Activated T-helper 9 cell treated with anti-CD3 and anti-CD28 coated beads, Interleukin-2, amount 50 U/mL, for 16 hours (primary cell): Measurements from ENCODE around the gene PHACTR2.
"Not testable (repeated sequence)": the region's sequence is repeated elsewhere in the genome, so short reads cannot be mapped to it uniquely, and the experiment has no call there.

ENCODE experiments used
- DNase-seq: peaks from one replicate; pipeline ENCODE4 v3.0.0-alpha.2; 2020; ENCODE audit warnings: low read depth

Gene PHACTR2

GRCh38 chr6:143863771-143864170, 186.0 kb downstream of the PHACTR2 start:
- no peak for DNase-seq

GRCh38 chr6:143864234-143864633, 186.5 kb downstream of the PHACTR2 start, which contains the start of gene ZC2HC1B:
TSS of gene ZC2HC1B (plus strand) at chr6:143864474. CDS start at chr6:143864540, 66 bp downstream.
- DNase-seq: no peak

GRCh38 chr6:143867236-143867635, 189.5 kb downstream of the PHACTR2 start:
- DNase-seq: no peak

- DNase-seq: not testable (repeated sequence)
These were observed 191.0 kb downstream of the PHACTR2 start for GRCh38 chr6:143868808-143869207.

- not testable (repeated sequence) for DNase-seq
These were observed 193.5 kb downstream of the PHACTR2 start for GRCh38 chr6:143871202-143871730.

GRCh38 chr6:143872201-143872600, 194.4 kb downstream of the PHACTR2 start:
- no peak for DNase-seq

GRCh38 chr6:143873600-143873999, 195.8 kb downstream of the PHACTR2 start:
- DNase-seq: not testable (repeated sequence)

- DNase-seq: not testable (repeated sequence)
These were observed 196.7 kb downstream of the PHACTR2 start for GRCh38 chr6:143874503-143874902.

GRCh38 chr6:143877584-143878271, 200.0 kb downstream of the PHACTR2 start:
- no peak for DNase-seq

GRCh38 chr6:143878272-143878760, 200.6 kb downstream of the PHACTR2 start:
- DNase-seq: no peak

GRCh38 chr6:143880412-143880811, 202.6 kb downstream of the PHACTR2 start:
- DNase-seq: no peak
